Calu3 (cell line): Measurements from ENCODE around the gene ARHGEF38. TPM values are rescaled to one million over a fixed set of nuclear protein-coding genes. Genes with fewer than 3 reads are reported as not detected.
A peak's percentile ranks its signal among the peaks of the same experiment; 100 is the strongest.

ENCODE experiments used
- BruUV-seq: library from RNA; stranded (reverse); fragments of 400-500 nt; replicated peaks from 2 replicates; lab custom pipeline; 2021; lab: Mats Ljungman, UMichigan
- CTCF ChIA-PET: fragments of 300-600 bp; sonication (Branson Sonifier 250); formaldehyde crosslinking; loops from one replicate; lab custom pipeline; 2022; ENCODE audit warnings: antibody characterized with exemption; lab: Charles Lee
- DNase-seq: peaks from one replicate; pipeline ENCODE4 v3.0.0; 2022
- H3K27ac Mint-ChIP-seq: one replicate; pipeline ENCODE4 v1.8.0; 2022; ENCODE audit warnings: mixed read lengths; ENCODE audit not compliant: unreplicated experiment
- H3K27me3 Mint-ChIP-seq: one replicate; pipeline ENCODE4 v1.8.0; 2022; ENCODE audit warnings: mixed read lengths; ENCODE audit not compliant: unreplicated experiment
- H3K36me3 Mint-ChIP-seq: one replicate; pipeline ENCODE4 v1.8.0; 2022; ENCODE audit warnings: mild to moderate bottlenecking, moderate library complexity, mixed read lengths; ENCODE audit not compliant: insufficient read depth, unreplicated experiment
- H3K4me1 Mint-ChIP-seq: one replicate; pipeline ENCODE4 v1.8.0; 2022; ENCODE audit warnings: mild to moderate bottlenecking, low read depth, mixed read lengths; ENCODE audit not compliant: unreplicated experiment
- H3K4me3 Mint-ChIP-seq: one replicate; pipeline ENCODE4 v1.8.0; 2022; ENCODE audit warnings: mild to moderate bottlenecking, low read depth, moderate library complexity, mixed read lengths; ENCODE audit not compliant: unreplicated experiment
- H3K9me3 Mint-ChIP-seq: one replicate; pipeline ENCODE4 v1.8.0; 2022; ENCODE audit warnings: low read depth, mixed read lengths; ENCODE audit not compliant: unreplicated experiment
- intact Hi-C: fragments of 100-400 bp; cut with micrococcal nuclease; formaldehyde crosslinking; loops from one replicate; pipeline ENCODE4 v1.10.0; 2022; ENCODE audit not compliant: unreplicated experiment
- total RNA-seq: library from RNA; stranded (reverse); gene quantifications from 2 replicates; pipeline ENCODE4 v1.2.3, GENCODE V29; 2022
- TF ChIP-seq, protein P1 (sequence below): fragments of 200-600 bp; IDR thresholded peaks from one replicate; pipeline ENCODE4 v1.8.0; 2022; ENCODE audit warnings: antibody characterized with exemption; ENCODE audit not compliant: unreplicated experiment

Gene ARHGEF38
- total RNA-seq, 1 experiment from 2014 or later = 16.6 TPM

GRCh38 chr4:105509714-105510113, 42.7 kb upstream of the ARHGEF38 start:
- Mint-ChIP-seq H3K27ac (no peak overlapping the region), H3K36me3 (no peaks in the 10 kb centered on the region), H3K27me3 (no peaks in the 10 kb centered on the region), H3K9me3 (peaks cover 3% of the 10 kb centered on the region), H3K4me3 (no peak overlapping the region), H3K4me1 (no peaks in the 10 kb centered on the region)
- BruUV-seq = no TSS peak
- TF ChIP-seq, protein P1, sequence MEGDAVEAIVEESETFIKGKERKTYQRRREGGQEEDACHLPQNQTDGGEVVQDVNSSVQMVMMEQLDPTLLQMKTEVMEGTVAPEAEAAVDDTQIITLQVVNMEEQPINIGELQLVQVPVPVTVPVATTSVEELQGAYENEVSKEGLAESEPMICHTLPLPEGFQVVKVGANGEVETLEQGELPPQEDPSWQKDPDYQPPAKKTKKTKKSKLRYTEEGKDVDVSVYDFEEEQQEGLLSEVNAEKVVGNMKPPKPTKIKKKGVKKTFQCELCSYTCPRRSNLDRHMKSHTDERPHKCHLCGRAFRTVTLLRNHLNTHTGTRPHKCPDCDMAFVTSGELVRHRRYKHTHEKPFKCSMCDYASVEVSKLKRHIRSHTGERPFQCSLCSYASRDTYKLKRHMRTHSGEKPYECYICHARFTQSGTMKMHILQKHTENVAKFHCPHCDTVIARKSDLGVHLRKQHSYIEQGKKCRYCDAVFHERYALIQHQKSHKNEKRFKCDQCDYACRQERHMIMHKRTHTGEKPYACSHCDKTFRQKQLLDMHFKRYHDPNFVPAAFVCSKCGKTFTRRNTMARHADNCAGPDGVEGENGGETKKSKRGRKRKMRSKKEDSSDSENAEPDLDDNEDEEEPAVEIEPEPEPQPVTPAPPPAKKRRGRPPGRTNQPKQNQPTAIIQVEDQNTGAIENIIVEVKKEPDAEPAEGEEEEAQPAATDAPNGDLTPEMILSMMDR = no peak
- intact Hi-C loops = no loop called here
- CTCF ChIA-PET = no interaction called here
- no peak for DNase-seq

GRCh38 chr4:105510245-105510644, 42.2 kb upstream of the ARHGEF38 start:
- CTCF ChIA-PET = no interaction called here
- Mint-ChIP-seq H3K9me3 (peaks cover 3% of the 10 kb centered on the region), H3K27me3 (no peaks in the 10 kb centered on the region), H3K36me3 (no peaks in the 10 kb centered on the region), H3K4me1 (no peaks in the 10 kb centered on the region), H3K4me3 (no peak overlapping the region), H3K27ac (no peak overlapping the region)
- no peak for DNase-seq
- intact Hi-C loops = no loop called here
- no TSS peak for BruUV-seq
- TF ChIP-seq, protein P1 = no peak

DNA sequence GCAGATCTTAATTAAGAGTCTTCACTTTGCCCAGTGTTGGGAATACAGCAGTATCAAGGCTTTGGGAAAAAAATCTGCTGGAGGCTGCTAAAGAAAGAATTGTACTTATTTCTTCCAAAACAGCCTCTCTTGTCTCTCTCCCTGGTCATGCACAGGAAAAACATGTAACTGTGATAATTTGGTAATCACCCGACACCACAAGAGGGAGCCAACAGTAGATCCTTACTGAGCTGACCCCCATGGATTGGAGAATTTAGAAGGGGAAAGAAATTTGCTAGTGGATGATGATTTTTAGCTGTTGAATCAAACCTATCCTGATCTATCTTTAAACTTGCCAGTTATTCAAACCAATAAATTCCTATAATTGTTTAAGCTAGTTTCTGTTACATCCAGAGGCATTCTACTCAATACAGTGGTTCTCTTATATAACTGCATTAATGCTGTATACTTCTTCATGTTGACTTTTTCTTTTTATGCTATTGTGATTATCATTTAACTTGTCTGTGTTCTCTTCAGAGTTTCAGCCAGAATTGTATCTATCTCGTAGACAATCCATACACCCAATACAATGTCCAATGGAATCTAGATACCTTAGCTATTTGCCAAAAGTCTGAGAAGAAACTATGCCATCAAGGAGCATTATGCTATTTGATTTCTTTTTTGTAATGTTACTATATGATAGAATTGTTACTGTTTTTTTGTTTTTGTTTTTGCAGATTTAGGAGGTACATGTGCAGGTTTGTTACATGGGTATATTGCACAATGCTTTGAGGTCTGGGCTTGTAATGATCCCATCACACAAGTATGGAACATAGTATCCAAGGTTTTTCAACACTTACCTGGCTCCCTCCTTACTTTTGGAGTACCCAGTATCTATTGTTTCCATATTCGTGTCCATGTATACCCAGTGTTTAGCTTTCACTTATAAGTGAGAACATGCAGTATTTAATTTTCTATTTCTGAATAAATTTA, 31.3 kb upstream of the ARHGEF38 start:
- Mint-ChIP-seq H3K9me3 (no peaks in the 10 kb centered on the region), H3K27ac (no peak overlapping the region), H3K36me3 (no peaks in the 10 kb centered on the region), H3K4me3 (no peak overlapping the region), H3K4me1 (no peaks in the 10 kb centered on the region), H3K27me3 (no peaks in the 10 kb centered on the region)
- TF ChIP-seq, protein P1 = peak; percentile 55
- peak; percentile 55 for DNase-seq
- CTCF ChIA-PET = interaction anchor here (0.7 to 1.4 kb wide), 7 partner anchors 32 to 194 kb away, joined by 3 to 10 read pairs (median 4); partner anchors contain the start of genes ARHGEF38, GSTCD and INTS12
- intact Hi-C loops = loop anchor here (1.0 to 5.0 kb wide), 3 partner anchors 36 to 194 kb away; no protein-coding TSS in a partner anchor
- no TSS peak for BruUV-seq

DNA sequence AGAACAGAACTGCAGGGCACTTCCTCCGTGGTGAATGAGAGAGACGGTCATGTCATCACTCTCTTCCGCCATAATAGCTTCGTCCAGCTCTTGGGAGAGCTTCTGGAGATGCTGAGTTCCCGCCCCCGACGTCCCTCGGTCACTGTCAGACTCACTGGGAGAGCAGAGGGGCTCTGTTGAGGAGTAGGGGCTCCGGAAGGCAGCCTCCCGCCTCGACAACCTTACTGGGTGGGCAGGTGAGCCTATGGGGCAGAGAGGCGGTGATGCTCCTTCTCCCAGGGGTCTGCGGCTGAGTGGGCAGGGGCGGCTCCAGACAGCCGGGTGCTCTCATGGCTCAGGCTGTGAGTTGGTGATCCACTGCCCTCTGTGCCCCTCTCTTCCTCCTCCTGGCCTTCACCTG, 25.8 kb upstream of the ARHGEF38 start:
- Mint-ChIP-seq H3K4me1 (no peaks in the 10 kb centered on the region), H3K36me3 (no peaks in the 10 kb centered on the region), H3K9me3 (no peaks in the 10 kb centered on the region), H3K4me3 (no peak overlapping the region), H3K27ac (no peak overlapping the region), H3K27me3 (no peaks in the 10 kb centered on the region)
- TF ChIP-seq, protein P1 = no peak
- CTCF ChIA-PET = no interaction called here
- intact Hi-C loops = no loop called here
- BruUV-seq = no TSS peak
- DNase-seq = no peak
